NCI-H1436 treated with DMSO at 0.1 percent for 48 hours (cell line): Measurements from ENCODE around the gene MDM2.

ENCODE experiments used
- DNase-seq: peaks from one replicate; lab custom pipeline; 2025; lab: John Stamatoyannopoulos, UW

MDM2 gene

DNA sequence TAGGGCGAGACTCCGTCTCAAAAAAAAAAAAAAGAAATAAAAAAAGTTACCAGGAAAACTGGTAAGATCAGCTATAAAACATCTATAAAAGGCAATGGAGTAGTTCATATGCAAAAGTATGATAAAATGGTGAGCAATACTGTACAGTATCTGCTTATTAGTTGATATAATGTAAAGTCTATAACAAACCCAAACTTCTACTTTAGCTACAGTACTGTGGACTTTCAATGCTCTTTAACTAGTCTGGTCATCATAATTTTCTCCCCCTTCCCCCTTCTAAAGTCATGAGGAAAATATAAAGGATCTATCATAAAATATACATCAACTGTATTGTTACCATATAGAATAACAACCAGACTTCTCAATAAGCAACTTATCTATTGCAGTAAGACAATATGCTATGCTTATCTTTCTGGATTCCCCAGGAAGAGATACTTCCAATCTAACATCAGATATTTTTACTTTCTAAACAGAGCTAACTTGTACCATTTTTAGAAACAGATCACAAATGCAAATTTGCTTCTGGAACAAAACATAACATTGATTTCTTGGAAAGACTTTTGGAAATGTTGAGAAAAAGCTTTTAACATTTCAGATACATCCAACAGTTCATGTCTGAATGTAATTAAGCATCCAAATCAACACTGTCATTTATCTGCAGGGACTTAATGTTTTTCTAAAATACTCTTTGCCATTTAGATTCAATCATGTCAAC, 43.8 kb downstream of the MDM2 start:
- no peak for DNase-seq

GRCh38 chr12:68853396-68854077, 45.6 kb downstream of the MDM2 start:
- DNase-seq, result no peak

- no peak for DNase-seq
Observed at GRCh38 chr12:68854078-68854468, 46.1 kb downstream of the MDM2 start.

DNA sequence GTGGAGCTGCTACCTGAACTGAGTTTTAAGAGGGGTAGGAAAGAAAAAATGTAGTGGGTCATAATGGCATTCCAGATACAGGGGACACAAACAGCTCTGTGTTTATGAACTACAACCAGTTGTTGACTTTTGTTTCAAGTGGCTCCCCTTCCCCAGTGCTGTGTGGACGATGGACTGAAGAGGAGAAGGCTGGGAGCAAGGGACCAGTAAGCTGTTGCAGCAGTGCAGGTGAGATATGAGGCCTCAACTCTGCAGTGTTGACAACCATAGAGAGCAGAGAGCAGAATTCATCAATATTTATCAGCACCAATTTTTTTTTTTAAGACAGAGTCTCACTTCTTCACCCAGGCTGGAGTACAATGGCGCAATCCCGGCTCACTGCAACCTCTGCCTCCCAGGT, 46.6 kb downstream of the MDM2 start:
- DNase-seq, result no peak

DNA sequence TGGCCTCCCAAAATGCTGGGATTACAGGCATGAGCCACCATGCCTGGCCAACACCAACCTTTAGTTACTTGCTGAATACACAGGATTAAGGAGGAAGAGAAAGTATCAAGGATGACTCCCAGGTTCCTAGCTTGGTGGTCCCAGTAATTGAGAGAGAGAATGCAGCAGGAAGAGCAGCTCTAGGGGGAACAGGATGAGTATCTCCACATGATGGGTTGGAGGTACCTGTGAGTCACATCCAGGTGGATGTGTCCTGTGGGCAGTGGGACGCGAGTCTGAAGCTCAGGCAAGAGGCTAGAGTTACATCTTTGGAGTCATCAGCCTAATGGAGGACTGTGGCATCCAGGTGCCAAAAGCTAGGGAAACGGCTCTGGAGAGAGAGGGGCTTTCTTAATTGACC, 47.1 kb downstream of the MDM2 start:
- no peak for DNase-seq

GRCh38 chr12:68855771-68856170, 47.8 kb downstream of the MDM2 start:
- no peak for DNase-seq

- DNase-seq, result no peak
Observed at GRCh38 chr12:68856510-68856909, 48.5 kb downstream of the MDM2 start.

DNA sequence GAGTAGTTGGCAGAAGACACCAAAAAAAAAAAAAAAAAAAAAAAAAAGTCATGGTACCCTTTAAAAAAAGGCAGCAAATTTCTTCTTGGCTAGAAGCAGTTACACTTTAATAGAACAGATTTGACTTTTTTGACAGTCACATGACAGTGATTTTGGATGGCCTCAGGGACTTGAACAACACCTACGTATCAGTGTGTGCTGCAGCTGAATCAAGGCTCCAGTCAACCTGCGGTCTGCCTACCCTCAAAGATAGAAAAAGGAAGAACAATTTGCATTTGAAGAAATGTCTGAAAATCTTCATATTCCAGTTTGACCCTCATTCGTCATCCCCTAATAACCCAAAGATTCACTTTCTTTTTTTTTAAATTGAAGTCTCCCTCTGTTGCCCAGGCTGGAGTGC, 53.9 kb downstream of the MDM2 start:
- no peak for DNase-seq

DNA sequence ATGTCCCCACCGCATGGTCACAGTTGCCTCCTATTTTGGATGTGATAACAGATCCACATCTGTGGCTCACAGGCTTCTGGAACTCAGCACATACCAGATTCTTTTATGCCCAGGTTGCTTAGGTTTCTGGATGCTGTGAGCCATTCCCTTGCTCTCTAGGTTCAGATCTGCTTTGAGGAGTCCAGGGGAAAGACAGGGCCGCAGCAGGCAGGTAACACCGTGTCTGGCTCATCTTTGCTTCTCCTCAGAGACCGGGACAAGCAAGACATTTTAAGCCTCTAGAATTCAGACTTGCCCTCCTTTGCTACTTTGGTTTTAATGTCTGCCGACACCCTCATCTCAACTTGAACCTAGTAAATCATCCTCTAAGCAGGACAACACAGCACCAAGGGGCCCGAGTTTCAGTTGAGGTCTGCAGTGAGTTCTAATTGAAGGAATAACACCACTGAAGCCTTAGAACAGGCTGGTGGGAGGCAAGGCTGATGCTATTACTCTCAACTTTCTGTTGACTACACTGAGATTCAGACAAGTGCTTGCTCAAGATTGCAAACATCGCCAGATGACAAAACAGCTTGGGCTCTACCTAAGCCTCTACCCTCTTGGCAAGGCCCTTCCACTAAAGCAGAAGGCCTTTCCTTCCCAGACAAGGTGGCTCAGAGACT, 55.3 kb downstream of the MDM2 start:
- DNase-seq, result no peak

DNA sequence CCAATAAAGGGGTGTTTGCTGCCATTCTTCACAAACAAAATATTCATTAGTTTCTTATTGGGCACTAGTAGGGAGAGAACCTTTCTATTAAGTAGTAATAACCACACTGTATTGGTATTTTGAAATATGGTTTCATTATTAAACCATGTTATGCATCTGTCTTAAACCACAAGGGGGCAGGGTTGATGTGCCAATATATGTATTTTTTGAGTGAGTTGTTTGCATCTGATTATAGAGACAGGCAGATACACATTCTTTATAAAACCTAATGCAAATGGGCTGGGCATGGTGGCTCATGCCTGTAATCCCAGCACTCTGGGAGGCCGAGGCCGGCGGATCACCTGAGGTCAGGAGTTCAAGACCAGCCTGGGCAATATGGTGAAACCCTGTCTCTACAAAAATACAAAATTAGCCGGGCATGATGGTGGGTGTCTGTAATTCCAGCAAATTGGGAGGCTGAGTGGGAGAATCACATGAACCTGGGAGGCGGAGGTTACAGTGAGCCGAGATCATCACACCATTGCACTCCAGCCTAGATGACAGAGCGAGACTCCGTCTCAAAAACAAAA, 56.0 kb downstream of the MDM2 start:
- peak; percentile 19 for DNase-seq

DNA sequence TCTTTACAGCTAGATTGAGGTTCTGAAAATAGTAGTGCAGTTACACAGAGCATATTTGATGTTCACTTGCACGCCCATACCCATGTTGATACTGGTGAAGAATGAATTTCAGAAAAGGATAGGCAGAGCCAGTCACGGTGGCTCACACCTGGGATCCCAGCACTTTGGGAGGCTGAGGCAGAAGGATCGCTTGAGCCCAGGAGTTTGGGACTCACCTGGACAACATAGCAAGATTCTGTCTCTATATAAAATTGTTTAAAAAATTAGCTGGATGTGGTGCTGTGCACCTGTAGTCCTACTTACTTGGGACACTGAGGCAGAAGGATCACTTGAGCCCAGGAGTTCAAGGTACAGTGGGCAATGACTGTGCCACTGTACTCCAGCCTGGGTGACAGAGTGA, 56.6 kb downstream of the MDM2 start:
- no peak for DNase-seq

GRCh38 chr12:68865399-68866164, 57.6 kb downstream of the MDM2 start:
- no peak for DNase-seq

DNA sequence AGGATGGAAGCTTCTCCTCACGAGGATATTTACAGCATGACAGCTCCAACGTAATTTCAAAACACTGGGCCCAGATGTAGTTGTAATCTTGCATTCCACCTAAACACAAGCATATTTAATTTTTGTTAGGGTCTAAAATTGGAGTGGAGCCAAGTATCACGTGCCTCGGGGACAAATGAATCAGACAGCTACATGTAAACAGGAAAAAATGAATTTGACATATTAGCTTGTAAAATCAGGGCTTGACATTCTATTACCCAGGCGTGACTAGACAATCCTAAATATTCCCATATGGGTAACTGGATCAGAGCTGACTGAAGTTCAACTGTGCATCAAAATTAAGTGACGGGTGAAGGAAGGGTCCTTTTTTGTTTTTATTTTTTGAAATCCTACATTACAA, 59.0 kb downstream of the MDM2 start:
- no peak for DNase-seq

- no peak for DNase-seq
Observed at GRCh38 chr12:68867606-68868005, 59.6 kb downstream of the MDM2 start.

- no peak for DNase-seq
Observed at GRCh38 chr12:68868043-68868790, 60.2 kb downstream of the MDM2 start.

GRCh38 chr12:68870011-68870410, 62.0 kb downstream of the MDM2 start:
- no peak for DNase-seq

DNA sequence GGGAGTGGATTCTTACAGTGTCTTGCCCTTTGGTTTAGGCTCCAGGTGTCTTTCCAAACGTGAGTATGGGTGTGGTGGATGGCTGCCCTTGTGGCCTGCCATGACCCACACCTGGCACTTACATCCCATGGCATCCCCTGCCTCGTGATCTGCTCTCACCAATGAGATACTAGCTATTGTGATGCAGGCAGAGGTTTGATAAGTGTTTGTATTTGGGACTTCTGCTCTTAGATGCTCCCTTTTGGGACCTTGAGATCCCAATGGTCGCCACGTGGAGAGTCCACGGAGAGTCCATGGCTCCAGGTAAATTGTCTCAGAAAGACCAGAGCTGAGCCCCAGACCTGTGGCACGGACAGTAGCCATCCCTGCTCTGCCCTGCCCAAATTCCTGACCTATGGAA, 62.5 kb downstream of the MDM2 start:
- no peak for DNase-seq

- no peak for DNase-seq
Observed at GRCh38 chr12:68871396-68871795, 63.4 kb downstream of the MDM2 start.

DNA sequence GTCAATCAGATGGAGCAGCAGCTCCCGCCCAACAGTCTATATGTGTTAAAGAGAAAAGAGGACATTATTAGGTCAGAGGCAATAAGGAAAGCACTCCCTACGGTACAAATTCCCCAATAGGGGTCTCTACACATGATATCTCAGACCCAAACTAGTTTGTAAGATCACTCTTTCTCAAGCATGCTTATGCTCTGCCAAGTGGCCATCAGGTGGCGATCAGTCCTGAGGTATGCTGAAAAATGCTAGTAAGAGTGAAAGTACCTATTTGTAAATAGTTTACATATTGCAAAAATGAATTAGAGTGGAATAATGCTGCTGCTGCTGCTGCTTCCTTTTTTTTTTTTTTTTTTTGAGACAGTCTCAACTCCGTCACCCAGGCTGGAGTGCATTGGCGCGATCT, 63.9 kb downstream of the MDM2 start:
- no peak for DNase-seq

GRCh38 chr12:68873316-68873715, 65.3 kb downstream of the MDM2 start:
- no peak for DNase-seq

DNA sequence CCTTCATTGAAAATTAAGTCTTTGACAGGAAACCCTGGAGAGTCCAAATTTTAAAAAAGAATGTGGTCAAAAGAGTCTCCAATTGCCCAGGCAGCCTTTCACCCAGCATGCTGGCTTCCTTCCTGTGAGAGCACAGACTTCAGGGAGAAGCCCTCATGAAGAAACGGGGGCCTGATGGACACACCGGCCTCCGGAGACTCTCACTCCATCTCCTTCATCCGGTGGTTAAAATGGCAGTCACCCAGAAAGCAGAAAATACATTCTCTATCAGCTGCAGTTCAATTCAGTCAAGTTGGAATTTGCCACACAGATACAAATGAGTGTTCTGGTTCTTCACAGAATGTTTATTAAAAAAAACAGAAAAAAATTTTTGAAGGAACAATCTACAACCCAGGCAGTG, 68.5 kb downstream of the MDM2 start:
- no peak for DNase-seq

GRCh38 chr12:68877583-68877982, 69.6 kb downstream of the MDM2 start:
- no peak for DNase-seq
